Islet of Langerhans (tissue), 1 donor: ENCODE data around the gene ADAMTS18.
"Not testable (repeated sequence)": the region's sequence is repeated elsewhere in the genome, so short reads cannot be mapped to it uniquely, and the experiment has no call there.

Experiments
- FAIRE-seq: peaks from one replicate; lab custom pipeline; 2011; peaks lifted over from hg19 to GRCh38; lab: Jason Lieb, UNC

ADAMTS18 gene

DNA sequence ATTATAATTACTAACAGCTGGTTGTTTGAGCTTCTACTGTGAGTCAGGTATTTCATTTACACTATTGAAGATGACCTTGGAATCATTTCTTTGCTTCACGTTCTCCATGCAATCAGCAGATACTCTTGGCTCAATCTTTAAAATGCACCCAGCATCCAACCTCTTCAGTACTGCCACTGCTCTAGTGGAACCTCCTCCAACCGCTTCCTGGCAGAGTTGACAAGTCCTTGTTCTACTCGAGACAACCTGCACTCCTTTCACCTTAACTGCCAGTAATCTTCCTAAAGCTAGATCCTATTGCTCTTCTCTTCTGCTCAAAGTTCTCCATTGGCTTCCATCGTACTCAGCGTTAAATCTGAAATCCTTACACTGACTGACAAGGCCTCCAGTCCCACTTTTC is 149.2 kb downstream of the ADAMTS18 start:
- no peak for FAIRE-seq

DNA sequence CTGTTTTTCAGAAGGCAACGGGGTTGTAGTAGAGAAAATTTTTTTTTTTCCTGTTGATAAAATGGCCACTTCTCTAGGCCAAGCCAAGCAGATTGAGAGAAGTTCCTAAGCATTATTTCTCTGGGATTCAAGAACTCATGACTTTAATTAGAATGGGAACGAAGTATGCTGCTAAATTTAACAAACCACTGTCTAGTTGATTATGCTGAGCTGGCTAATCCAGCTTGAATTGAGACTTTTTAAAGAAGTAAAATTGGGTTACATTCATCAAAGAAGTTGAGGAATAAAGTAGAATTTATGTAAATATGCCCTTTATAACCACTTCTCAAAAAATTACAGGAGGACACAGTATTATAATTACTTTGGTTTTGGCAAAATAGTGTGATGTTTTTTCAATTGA is 152.5 kb downstream of the ADAMTS18 start:
- FAIRE-seq: no peak

DNA sequence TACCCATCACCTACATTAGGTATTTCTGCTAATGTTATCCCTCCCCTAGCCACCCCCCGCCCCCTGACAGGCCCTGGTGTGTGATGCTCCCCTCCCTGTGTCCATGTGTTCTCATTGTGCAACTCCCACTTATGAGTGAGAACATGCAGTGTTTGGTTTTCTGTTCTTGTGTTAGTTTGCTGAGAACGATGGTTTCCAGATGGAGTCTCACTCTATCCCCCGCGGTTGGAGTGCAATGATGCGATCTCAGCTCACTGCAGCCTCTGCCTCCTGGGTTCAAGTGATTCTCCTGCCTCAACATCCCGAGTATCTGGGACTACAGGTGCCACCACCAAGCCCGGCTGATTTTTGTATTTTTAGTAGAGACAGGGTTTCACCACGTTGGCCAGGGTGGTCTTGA is 155.5 kb downstream of the ADAMTS18 start:
- not testable (repeated sequence) for FAIRE-seq

DNA sequence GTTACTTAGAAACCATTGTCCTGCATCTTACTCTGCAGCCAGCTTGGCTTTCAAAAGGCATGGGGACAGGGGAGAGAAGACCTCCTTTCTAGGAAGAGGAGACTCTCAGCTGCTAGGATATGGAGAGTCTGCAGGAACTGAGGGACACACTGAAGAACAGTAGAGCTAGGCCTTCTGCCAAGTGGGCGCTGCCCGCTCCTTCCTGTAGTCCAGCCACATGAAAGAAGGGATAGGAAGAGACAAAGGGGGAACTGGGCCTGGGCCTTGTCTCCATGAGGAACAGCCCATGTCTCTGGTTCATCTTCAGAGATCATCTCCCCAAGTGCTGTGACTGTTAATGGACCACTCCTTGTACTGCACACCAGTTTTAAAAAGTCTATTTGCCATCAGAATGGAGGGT is 157.3 kb downstream of the ADAMTS18 start:
- FAIRE-seq: no peak

- FAIRE-seq: no peak
These were observed 157.7 kb downstream of the ADAMTS18 start for GRCh38 chr16:77277141-77277540.

- FAIRE-seq: no peak
These were observed 158.2 kb downstream of the ADAMTS18 start for GRCh38 chr16:77276661-77277060.

- FAIRE-seq: not testable (repeated sequence)
These were observed 159.5 kb downstream of the ADAMTS18 start for GRCh38 chr16:77275303-77275702.

- no peak for FAIRE-seq
These were observed 161.0 kb downstream of the ADAMTS18 start for GRCh38 chr16:77273815-77274214.

GRCh38 chr16:77271532-77272426 is 163.1 kb downstream of the ADAMTS18 start:
- no peak for FAIRE-seq

DNA sequence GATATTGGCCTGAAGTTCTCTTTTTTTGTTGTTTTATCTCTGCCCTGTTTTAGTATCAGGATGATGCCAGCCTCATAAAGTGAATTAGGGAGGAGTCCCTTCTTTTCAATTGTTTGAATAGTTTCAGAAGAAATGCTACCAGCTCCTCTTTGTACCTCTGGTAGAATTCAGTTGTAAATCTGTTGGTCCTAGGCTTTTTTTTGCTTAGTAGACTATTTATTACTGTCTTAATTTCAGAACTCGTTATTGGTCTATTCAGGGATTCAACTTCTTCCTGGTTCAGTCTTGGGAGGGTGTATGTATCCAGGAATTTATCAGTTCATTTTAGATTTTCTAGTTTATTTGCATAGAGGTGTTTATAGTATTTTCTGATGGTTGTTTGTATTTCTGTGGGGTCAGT is 168.6 kb downstream of the ADAMTS18 start:
- FAIRE-seq: not testable (repeated sequence)

DNA sequence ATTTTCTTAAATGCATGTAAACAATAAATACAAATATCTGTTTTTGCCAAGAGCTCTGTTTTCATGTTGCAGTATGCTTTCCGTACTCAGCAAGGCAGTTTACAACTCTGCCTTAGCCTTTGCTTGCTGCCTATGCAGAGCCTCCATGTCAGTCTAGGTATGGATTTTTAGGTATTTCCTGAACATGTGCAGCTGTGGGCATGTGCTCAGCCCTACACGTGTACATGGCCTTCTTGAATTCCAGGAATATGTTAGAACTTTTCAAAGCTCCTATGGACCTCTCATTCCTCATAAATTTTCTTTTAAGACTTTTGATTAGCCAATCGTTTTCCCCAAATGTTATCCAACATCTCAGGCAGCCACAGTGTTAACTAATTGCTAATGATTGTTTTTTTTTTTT is 171.9 kb downstream of the ADAMTS18 start:
- no peak for FAIRE-seq

DNA sequence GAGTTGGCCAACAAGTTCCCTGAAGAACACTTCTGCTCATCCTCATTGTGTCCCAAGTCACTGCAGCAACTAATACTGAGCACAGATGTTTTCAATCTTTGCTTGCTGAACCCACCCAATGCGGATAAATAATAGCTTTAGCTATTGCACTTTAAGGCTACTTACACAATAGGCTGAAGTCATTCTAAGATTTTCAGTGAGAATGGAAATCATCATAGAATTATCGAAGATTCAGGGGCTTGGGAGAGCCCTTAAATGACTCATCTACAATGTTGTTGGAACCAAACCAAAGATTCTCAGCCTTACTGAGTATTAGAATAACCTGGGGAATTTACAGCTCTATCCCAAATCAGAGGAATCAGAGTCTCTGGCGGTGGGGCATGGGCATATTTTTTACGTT is 184.4 kb downstream of the ADAMTS18 start:
- FAIRE-seq: no peak

GRCh38 chr16:77246150-77246549 is 188.7 kb downstream of the ADAMTS18 start:
- FAIRE-seq: no peak

DNA sequence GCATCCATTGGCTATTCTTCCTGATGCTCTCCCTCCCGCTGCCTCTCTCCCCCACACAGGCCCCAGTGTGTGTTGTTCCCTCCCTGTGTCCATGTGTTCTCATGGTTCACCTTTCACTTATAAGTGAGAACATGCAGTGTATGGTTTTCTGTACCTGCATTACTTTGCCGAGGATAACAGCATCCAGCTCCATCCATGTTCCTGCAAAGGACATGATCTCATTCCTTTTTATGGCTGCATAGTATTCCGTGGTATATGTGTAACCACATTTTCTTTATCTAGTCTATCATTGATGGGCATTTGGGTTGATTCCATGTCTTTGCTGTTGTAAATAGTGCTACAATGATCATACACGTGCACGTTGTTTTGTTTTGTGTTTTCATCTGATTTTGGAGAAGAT is 192.4 kb downstream of the ADAMTS18 start:
- not testable (repeated sequence) for FAIRE-seq

DNA sequence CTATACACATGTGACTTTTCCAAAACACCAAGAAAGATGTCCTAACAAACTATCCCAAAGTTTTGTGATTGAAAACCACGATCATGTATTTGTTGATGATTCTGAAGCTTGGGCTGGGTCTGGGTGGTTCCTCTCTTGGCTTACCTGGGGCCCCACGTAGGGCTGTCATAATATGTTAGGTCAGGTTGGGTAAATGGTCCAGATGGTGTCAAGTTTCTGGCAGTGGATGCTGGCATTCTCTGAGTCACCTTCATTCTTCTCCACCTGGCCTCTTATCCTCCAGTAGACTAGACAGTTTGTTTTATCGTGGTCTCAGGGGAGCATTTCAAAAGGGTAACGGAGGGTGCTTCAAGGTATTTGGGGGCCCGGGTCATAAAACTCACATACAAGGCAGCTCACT is 196.2 kb downstream of the ADAMTS18 start:
- no peak for FAIRE-seq

DNA sequence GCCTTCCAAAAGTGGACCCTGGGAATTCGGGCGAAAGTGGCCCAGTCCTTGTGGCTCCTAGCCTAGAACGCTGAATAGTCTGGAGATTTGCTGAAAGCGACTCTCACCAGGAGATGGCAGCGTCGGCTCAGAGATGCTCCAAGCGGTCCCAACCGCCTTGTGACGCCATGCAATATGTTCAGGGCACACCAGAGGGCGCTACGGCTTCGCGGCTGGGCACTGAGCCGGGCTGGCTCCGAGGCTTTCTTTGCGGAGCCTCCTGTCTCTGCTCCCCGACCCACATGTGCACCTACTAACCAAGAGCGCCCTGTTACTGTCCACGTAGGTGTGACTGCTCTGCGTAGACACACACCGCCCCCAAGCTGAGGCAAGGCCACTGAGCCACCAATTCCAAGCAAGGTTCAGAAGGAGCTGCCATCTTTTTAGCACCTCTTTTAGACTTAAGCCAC is 198.7 kb downstream of the ADAMTS18 start:
- FAIRE-seq: no peak

GRCh38 chr16:77234611-77235010 is 200.2 kb downstream of the ADAMTS18 start:
- FAIRE-seq: no peak

- no peak for FAIRE-seq
These were observed 200.9 kb downstream of the ADAMTS18 start for GRCh38 chr16:77233799-77234519.
